GM12801 (cell line): Measurements from ENCODE around the gene ARID4B.

Experiments used
- TF ChIP-seq, protein P1 (sequence below): IDR thresholded peaks from one replicate; pipeline ENCODE4 v1.5.1; 2011; ENCODE audit warnings: control low read depth; ENCODE audit not compliant: insufficient read length; ENCODE audit errors: extremely low read depth

ARID4B gene

DNA sequence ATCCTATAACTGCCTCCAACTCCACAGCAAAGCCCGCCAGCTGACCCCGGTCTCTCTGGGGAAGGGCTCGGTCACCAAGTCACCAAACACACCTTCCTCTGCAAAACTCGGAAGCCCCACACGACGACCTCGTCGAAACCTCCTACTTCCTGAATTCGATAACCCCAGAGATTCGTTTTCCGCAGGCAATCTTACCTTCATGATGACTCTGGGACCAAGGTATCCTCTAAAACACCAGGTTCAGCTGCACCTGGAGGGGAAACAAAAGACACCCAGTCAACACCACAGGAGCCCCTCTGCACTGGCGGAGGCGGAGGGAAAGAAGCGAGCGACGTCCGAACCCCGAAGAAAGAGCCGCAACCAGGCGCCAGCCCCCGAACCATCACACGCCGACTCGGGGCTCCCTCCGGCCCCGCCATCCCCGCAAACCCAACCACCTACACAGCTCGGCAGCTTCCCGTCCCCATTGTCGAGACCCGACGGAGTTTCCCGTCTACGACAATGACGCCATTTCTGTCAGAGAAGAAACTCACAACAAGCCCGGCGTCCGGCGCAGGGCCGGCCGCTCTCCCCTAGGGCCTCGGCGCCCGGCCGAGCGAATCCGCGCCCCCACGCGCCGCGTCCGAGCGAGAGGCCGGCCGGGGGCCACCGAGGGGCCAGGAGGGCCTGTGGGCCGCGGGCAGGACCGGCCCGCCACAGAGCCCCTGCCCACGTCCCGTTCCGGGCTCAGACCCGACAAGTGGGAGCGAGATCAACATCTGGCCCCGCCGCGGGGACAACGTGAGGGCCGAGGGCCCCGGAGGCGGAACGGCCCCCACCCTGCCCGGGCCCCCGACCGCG lies 1.0 kb downstream of the ARID4B start:
- TF ChIP-seq, protein P1, sequence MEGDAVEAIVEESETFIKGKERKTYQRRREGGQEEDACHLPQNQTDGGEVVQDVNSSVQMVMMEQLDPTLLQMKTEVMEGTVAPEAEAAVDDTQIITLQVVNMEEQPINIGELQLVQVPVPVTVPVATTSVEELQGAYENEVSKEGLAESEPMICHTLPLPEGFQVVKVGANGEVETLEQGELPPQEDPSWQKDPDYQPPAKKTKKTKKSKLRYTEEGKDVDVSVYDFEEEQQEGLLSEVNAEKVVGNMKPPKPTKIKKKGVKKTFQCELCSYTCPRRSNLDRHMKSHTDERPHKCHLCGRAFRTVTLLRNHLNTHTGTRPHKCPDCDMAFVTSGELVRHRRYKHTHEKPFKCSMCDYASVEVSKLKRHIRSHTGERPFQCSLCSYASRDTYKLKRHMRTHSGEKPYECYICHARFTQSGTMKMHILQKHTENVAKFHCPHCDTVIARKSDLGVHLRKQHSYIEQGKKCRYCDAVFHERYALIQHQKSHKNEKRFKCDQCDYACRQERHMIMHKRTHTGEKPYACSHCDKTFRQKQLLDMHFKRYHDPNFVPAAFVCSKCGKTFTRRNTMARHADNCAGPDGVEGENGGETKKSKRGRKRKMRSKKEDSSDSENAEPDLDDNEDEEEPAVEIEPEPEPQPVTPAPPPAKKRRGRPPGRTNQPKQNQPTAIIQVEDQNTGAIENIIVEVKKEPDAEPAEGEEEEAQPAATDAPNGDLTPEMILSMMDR, result no peak

DNA sequence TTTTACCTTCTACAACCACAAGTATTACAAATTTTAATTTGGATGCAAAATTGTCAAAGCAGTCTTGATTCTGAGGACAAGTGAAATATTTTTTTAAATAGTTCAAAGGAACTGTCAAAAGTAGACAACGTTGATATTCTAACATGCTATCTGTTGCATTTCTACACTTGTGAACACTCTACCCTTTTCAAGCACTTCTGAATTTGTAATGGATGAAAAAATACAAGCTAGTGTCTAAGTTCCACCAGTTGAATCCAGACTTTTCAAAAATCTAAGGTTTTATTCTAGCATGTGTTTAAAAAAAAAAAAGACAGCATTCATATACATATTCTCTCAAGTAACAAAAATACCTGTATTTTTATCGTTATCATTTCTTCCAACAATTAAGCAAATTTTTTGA lies 2.1 kb downstream of the ARID4B start:
- TF ChIP-seq, protein P1, result no peak

DNA sequence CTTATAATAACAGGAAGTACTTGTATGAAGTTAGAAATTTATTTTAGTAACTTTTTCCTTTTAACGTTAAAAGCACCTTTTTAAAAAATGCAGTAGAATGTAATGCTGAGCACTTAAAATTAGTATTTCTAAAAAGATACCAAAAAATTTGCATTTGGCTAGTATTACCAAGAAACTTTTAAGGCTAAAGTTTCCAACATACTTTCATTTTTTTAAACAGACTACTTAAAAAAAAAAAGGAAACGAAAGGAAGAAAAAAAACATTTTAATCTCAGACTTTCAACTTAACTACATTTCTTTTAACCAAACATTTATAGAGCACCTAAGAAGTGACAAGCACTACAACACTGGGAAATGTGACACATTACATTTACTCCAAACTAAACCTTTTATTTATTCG lies 2.8 kb downstream of the ARID4B start:
- TF ChIP-seq, protein P1, result no peak

DNA sequence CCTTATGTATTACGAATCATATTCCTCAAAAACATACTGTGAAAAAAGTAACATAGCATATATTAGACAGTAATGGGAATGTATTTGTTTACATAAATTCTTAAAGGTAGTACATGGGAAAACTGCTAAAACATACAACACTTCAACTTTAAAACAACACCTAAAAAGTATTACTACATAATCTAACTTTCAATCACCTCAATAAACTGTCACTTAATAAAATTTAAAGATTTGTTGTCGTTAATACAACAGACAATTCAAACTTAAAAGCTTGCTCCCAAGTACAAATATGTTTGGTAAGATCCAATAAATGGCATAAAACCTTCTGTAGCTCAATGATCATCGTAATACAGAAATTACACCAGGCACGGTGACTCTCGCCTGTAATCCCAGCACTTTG lies 3.7 kb downstream of the ARID4B start:
- TF ChIP-seq, protein P1, result no peak

DNA sequence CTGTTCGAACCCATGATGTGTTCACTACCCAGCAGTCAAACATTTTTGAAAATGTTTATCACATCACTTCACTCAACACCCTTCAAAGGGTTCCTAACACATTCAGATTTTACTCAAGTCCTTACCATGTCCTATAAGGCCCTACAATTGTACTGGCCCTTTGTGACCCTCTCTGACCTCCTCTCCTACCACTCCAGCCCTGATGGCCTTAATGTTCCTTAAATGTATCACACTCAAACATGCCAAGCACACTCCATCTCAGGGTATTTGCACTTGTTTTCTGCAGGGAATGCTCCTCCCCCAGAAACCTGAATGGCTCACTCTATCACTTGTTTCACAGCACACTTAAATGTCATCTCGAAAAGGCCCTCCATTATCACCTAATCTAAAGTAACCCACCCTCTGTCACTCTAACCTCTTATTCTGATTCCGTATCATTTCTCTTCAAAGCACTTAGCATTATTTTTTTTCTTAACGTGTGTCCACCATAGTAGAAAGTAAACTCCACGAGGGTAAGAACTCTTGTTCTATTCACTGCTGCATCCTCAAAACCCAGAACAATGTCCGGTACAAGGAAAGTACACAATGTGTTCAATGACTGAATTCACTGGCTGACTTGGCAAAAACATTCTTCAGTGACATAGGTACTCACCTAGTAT lies 7.3 kb downstream of the ARID4B start:
- TF ChIP-seq, protein P1, result no peak

DNA sequence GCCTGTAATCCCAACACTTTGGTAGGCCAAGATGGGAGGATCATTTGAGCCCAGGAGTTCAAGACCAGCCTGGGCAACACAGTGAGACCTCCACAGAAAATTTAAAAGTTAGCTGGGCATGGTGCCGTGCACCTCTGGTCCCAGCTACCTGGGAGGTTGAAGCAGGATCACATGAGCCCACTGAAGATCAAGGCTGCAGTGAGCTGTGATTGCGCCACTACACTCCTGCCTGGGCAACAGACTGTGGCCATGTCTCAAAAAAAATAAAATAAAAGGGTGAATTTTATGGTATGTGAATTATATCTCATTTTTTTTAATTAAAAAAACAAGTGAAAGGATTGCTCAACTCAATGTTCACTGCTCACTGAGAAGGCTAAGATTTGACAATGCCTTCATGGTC lies 8.7 kb downstream of the ARID4B start:
- TF ChIP-seq, protein P1, result no peak

DNA sequence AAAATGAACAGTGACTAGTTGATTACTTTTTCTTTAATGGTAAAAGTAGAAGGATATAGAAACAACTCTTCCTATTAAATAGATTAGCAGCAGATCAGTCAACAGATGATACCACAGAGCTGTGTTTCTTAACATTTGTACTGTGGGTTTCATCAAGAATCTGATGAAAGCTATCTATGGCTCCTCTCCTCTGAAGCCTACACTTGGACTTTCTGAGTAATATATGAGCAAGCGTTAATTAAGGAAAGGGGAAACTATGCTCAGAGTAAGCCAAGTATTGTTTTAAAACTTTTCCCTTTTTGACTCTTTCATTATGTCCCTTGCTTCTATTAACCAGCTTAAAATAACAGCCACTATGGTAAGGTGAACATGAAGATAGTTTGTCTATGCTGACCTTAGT lies 10.8 kb downstream of the ARID4B start:
- TF ChIP-seq, protein P1, result no peak
